HG02678 (cell line): ENCODE results near the gene MALL.
"Not testable (repeated sequence)": the region's sequence is repeated elsewhere in the genome, so short reads cannot be mapped to it uniquely, and the experiment has no call there.

Source experiments
- ATAC-seq: cut with Tn5 transposase; IDR thresholded peaks from one replicate; pipeline ENCODE4 v1.9.1; 2021; ENCODE audit warnings: mild to moderate bottlenecking, moderate library complexity; ENCODE audit not compliant: unreplicated experiment

Gene MALL

DNA sequence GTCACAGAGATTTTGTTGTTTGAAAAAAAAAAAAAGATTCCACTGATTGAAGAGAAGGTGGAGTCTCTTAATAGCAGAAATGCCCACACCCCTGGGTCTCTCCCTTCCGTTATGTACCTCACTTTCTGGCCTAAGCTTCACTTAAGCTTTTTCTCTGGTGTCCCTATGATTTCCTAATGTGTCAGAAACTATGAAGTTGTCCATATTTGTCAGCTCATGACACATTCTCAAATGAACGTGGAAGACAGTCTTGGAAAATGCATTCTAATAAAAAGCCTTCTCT, 5.4 kb upstream of the MALL start:
- no peak for ATAC-seq

GRCh38 chr2:110120171-110121051, 4.8 kb upstream of the MALL start:
- no peak for ATAC-seq

- no peak for ATAC-seq
Measured at GRCh38 chr2:110116033-110116710, 550 bp upstream of the MALL start.

DNA sequence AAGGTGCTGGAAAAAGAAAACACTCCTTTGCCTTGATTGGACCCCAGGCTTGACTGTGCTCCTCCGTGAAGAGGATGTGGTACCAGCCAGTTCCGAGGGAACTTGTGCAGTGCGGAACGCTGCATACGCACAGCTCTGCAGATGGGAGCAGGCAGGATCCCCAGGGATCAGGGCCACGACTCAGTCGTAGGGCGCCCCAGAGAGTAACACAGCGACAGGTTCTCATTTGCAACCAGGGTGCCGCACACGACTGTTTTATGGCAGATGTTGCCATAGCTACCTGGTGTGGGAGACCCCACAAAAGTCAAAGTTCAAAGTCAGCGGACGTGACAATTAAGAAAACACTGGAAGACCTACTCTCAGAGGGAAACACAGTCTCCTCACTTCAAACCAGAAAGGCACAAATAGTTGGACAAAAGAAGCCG, 779 bp downstream of the MALL start:
- ATAC-seq: no peak

- ATAC-seq: no peak
Measured at GRCh38 chr2:110113961-110114591, 1.5 kb downstream of the MALL start.

GRCh38 chr2:110108291-110108690, 7.3 kb downstream of the MALL start:
- ATAC-seq: not testable (repeated sequence)

- ATAC-seq: no peak
Measured at GRCh38 chr2:110107092-110108079, 8.2 kb downstream of the MALL start.

DNA sequence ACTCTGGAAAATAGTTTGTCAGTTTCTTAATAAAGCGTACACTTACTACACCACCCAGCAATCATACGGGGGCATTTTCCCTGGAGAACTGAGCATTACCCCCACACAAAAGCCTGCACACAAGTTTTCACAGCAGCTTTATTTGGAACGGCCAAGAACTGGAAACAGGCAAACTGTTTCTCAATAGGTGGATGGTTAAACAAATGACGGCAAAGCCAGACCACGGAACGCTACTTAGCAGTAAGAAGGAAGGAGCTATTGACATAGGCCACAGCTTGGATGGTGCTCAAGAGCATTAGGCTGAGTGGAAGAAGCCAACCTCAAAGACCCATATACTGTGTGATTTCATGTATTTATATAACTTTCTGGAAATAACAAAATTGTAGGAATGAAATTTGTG, 9.0 kb downstream of the MALL start:
- ATAC-seq: no peak

DNA sequence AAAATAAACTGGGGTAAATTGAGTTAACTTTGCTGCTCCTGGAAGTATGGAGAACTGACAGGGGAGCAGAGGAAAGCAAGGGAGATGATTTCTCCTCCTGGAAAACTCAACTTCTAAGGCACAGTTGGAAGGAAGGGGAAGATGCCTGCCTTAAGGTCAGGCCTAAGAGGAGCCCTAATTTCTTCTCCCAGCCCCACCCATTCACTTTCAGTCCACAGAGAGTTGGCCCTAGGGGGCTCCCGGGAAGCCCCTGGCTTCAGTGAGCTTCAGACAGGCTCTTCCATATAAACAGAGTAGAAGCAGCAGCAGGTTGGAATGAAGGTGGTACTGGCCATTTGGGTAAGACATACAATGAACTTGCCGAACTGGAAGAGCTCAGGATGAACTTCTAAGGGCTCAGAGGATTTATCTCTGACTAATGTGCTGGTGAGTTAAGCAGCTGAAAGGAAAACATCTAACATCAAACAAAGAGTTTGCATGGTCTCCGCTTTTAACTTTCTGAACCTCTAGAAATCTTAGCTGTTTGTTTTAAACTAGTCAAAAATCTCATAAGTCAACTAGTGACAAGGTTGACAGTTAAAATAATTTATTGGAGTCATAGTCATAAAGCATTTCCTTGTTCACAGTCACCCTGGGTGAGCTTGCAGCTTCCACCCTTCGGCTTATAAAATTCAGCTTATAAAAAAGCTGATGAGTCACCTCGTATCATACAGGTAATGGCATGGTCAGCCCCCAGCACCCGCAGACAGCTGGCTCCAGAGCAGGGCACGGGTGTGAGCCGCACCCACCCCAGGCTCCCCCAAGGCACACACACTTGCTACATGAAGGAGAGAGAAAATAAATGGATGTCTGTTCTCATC, 9.8 kb downstream of the MALL start:
- ATAC-seq: no peak

DNA sequence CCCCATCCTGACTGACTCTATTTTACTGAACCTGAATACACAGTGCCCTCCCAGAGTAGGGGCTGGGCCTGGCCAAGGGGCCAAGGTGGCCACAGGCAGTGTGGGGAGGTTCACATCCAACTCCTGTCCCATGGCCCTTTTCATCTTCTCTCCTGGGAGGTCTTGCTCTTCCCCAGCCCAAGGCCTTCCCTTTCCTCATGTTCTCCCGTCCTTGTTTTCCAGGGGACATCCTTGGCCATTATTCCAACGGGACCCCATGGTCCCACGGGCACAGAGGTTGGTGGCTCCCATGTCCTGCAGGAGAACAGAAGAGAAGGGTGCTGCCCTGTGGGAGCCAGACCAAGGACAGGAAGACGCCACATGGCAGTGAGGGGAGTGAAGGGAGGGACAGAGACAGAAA, 10.4 kb downstream of the MALL start:
- no peak for ATAC-seq

- no peak for ATAC-seq
Measured at GRCh38 chr2:110104025-110104771, 11.4 kb downstream of the MALL start.

- no peak for ATAC-seq
Measured at GRCh38 chr2:110103061-110103961, 12.3 kb downstream of the MALL start.

DNA sequence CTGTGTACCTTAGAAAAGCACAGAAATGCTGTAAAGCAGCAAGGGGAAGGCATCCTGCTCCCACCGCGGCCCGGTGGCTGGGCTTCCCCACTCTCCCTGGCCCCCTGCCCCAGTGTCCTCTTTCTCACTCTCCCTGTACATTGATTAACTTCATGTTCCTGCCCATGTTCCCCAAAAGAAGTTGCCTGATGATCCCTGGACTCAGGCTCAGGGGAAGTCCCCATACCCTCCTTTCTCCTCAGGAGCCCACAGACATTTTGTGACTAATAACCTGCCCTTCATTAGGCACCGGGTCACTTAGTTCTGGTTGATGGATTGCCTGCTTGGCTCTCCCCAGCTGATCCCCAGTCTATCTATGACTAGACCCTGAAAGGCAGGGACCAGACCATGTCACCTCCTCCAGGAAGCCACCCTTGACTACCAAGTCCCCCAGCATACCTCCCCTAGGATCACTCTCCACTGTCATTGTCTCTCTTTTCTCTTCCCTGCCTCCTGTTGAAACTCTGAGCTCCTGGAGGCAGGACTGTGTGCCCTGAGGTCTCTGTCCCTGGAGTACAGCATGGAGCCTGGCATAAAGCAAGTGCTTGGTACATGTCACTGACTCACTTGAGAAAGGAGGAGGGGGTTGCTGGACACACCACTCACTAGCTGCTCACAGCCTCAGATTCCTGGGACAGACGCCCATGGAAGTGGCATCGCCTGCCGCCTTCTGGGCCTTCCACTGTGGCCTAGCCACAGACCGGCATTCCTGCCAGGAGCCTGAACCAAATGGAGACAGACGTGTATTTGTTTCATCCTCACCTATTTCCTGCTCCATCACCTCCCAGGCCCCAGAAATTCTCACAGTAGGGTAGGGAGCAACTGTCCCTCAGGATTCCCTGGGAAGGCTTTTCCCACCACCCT, 13.5 kb downstream of the MALL start:
- ATAC-seq: no peak

- ATAC-seq: no peak
Measured at GRCh38 chr2:110101280-110101844, 14.3 kb downstream of the MALL start.

GRCh38 chr2:110100880-110101279, 14.7 kb downstream of the MALL start:
- ATAC-seq: not testable (repeated sequence)

- ATAC-seq: no peak
Measured at GRCh38 chr2:110100480-110100879, 15.1 kb downstream of the MALL start.
